ENCODE results near the gene SMPD3. TPM values are rescaled to one million over a fixed set of nuclear protein-coding genes. Genes with fewer than 3 reads are reported as not detected.

SMPD3 gene
- total and polyA plus RNA-seq, 2 experiments from 2014 or later: 0.57 to 0.83 TPM

GRCh38 chr16:68466174-68466573, 17.9 kb upstream of the SMPD3 start (continued):
- TF ChIP-seq CTCF (conservative IDR thresholded peaks at IDR 0.05; ENCODE audit: low read depth in 2 of 2): no peak
- no peak for TF ChIP-seq NANOG (IDR thresholded peaks at IDR 0.05; ENCODE audit: borderline replicate concordance)
- TF ChIP-seq CREB1 (CRISPR knock-in tag; IDR thresholded peaks at IDR 0.05; ENCODE audit: low read depth): no peak
- TF ChIP-seq STAT1 (IDR thresholded peaks at IDR 0.05; ENCODE audit: unreplicated experiment): no peak
- TF ChIP-seq ZNF331 (CRISPR knock-in tag; IDR thresholded peaks at IDR 0.05; ENCODE audit: low read depth): no peak
- TF ChIP-seq JUNB (IDR thresholded peaks at IDR 0.05; ENCODE audit: unreplicated experiment): no peak
- no peak for TF ChIP-seq ETS1 (IDR thresholded peaks at IDR 0.05)
- TF ChIP-seq POLR2AphosphoS5 (IDR thresholded peaks at IDR 0.05; ENCODE audit: low read depth): no peak
- no peak for TF ChIP-seq EZH2 (IDR thresholded peaks at IDR 0.05; ENCODE audit: low read depth, unreplicated experiment)
- no peak for TF ChIP-seq REST (IDR thresholded peaks at IDR 0.05; ENCODE audit: unreplicated experiment)

- H3K9me2 ChIP-seq (ENCODE audit: insufficient read depth): no peaks in the 10 kb centered on the region
- H3K4me1 ChIP-seq (ENCODE audit: insufficient read depth): no peaks in the 10 kb centered on the region
- no peaks in the 10 kb centered on the region for H3K79me2 ChIP-seq (replicated peaks; ENCODE audit: insufficient read depth)
- no peak for DNase-seq (ENCODE audit: low spot score)
- H2AFZ ChIP-seq: no peak overlapping the region
- no peaks in the 10 kb centered on the region for H4K20me1 ChIP-seq (replicated peaks; ENCODE audit: insufficient read depth)
- Mint-ChIP-seq H3K36me3 (ENCODE audit: low read depth) (no peaks in the 10 kb centered on the region; the same call in 2 of the 3 replicates), H3K9me3 (peaks cover 5% of the 10 kb centered on the region; the same call in 1 of the 3 replicates), H3K27ac (no peak overlapping the region), H3K4me3 (no peak overlapping the region), H3K27me3 (ENCODE audit: insufficient read depth, low read depth, poor library complexity) (peaks cover 7% of the 10 kb centered on the region), H3K4me1 (0 out of 3 replicates have a peak, but pooled peaks cover 5% of the 10 kb centered on the region)
- ATAC-seq: no peak
- no peaks in the 10 kb centered on the region for H3F3A ChIP-seq (replicated peaks; ENCODE audit: low read depth)
- no peak overlapping the region for H3K4me3 ChIP-seq
- no peak overlapping the region for H3K27ac ChIP-seq (ENCODE audit: low read depth)
- no peaks in the 10 kb centered on the region for H3K27me3 ChIP-seq (ENCODE audit: insufficient read depth)
- H3K4me2 ChIP-seq: no peak overlapping the region
- no peaks in the 10 kb centered on the region for H3K36me3 ChIP-seq (ENCODE audit: insufficient read depth)
- TF ChIP-seq EZH2 (IDR thresholded peaks at IDR 0.05; ENCODE audit: low read depth, unreplicated experiment) (no peak), JUNB (IDR thresholded peaks at IDR 0.05; ENCODE audit: unreplicated experiment) (no peak), NANOG (IDR thresholded peaks at IDR 0.05; ENCODE audit: borderline replicate concordance) (no peak), ZNF331 (CRISPR knock-in tag; IDR thresholded peaks at IDR 0.05; ENCODE audit: low read depth) (no peak), CTCF (conservative IDR thresholded peaks at IDR 0.05; ENCODE audit: low read depth in 2 of 2) (no peak), STAT1 (IDR thresholded peaks at IDR 0.05; ENCODE audit: unreplicated experiment) (no peak), EZH2phosphoT487 (IDR thresholded peaks at IDR 0.05; ENCODE audit: unreplicated experiment) (no peak), ZNF114 (CRISPR knock-in tag; IDR thresholded peaks at IDR 0.05) (no peak)
Observed at GRCh38 chr16:68463904-68464303, 15.6 kb upstream of the SMPD3 start.
